Caco-2 (cell line): ENCODE measurements around the gene RELB. TPM values are rescaled to one million over a fixed set of nuclear protein-coding genes. Genes with fewer than 3 reads are reported as not detected.

ENCODE experiments used
- BruUV-seq: library from RNA; stranded (reverse); fragments of 400-500 nt; replicated peaks from 2 replicates; lab custom pipeline; 2021; lab: Mats Ljungman, UMichigan
- CTCF ChIA-PET: fragments of 300-600 bp; sonication (Branson Sonifier 250); formaldehyde crosslinking; loops from one replicate; lab custom pipeline; 2022; ENCODE audit warnings: antibody characterized with exemption; lab: Charles Lee
- POLR2A ChIA-PET: fragments of 300-600 bp; sonication (Branson Sonifier 250); formaldehyde crosslinking; loops from one replicate; lab custom pipeline; 2022; ENCODE audit warnings: antibody characterized with exemption; lab: Charles Lee
- DNase-seq, 2 experiments: peaks; one replicate each; pipeline versions ENCODE4 v3.0.0 to v3.0.0-alpha.2; 2020 to 2022
- H3K27me3 ChIP-seq: replicated peaks from 2 replicates; pipeline ENCODE4 v1.6.0; 2011; ENCODE audit warnings: low read length; ENCODE audit not compliant: control insufficient read depth, insufficient read depth
- H3K36me3 ChIP-seq: 2 replicates; pipeline ENCODE4 v1.5.1; 2011; ENCODE audit warnings: low read length; ENCODE audit not compliant: control insufficient read depth, insufficient read depth
- H3K4me1 ChIP-seq: fragments of 250-450 bp; sonication (Bioruptor Pico); 2 replicates; pipeline ENCODE4 v1.5.1; 2020; ENCODE audit warnings: mild to moderate bottlenecking
- H3K4me3 ChIP-seq: 2 replicates; pipeline ENCODE4 v1.5.1; 2011; ENCODE audit warnings: low read depth, mild to moderate bottlenecking, control low read depth, low read length
- H3K9me3 ChIP-seq: fragments of 250-450 bp; sonication (Bioruptor Pico); 2 replicates; pipeline ENCODE4 v1.5.1; 2020; ENCODE audit warnings: mild to moderate bottlenecking, moderate library complexity
- H3K27ac Mint-ChIP-seq: one replicate; pipeline ENCODE4 v1.8.0; 2022; ENCODE audit warnings: mixed read lengths; ENCODE audit not compliant: unreplicated experiment
- H3K27me3 Mint-ChIP-seq: one replicate; pipeline ENCODE4 v1.8.0; 2022; ENCODE audit warnings: mixed read lengths; ENCODE audit not compliant: insufficient read depth, unreplicated experiment
- H3K36me3 Mint-ChIP-seq: one replicate; pipeline ENCODE4 v1.8.0; 2022; ENCODE audit warnings: mild to moderate bottlenecking, mixed read lengths; ENCODE audit not compliant: insufficient read depth, unreplicated experiment
- H3K4me1 Mint-ChIP-seq: one replicate; pipeline ENCODE4 v1.8.0; 2022; ENCODE audit warnings: low read depth, mixed read lengths; ENCODE audit not compliant: unreplicated experiment
- H3K4me3 Mint-ChIP-seq: one replicate; pipeline ENCODE4 v1.8.0; 2022; ENCODE audit warnings: mild to moderate bottlenecking, moderate library complexity, mixed read lengths; ENCODE audit not compliant: unreplicated experiment
- H3K9me3 Mint-ChIP-seq: one replicate; pipeline ENCODE4 v1.8.0; 2022; ENCODE audit warnings: mixed read lengths; ENCODE audit not compliant: unreplicated experiment
- CTCF ChIP-seq, 2 experiments: fragments of 200-600 bp in 1 of 2; IDR thresholded peaks; 1 replicate in 1 of 2; 2 replicates in 1 of 2; pipeline versions ENCODE4 v1.5.1 to v1.8.0; 2011 to 2022; ENCODE audit warnings: antibody characterized with exemption in 1 of 2, control low read depth in 1 of 2, inconsistent platforms in 1 of 2, low read depth in 1 of 2, low read length in 1 of 2, mild to moderate bottlenecking in 1 of 2, moderate library complexity in 1 of 2; ENCODE audit not compliant: insufficient read depth in 1 of 2, severe bottlenecking in 1 of 2, unreplicated experiment in 1 of 2
- intact Hi-C: fragments of 100-400 bp; cut with micrococcal nuclease; formaldehyde crosslinking; loops from one replicate; pipeline ENCODE4 v1.10.0; 2022; ENCODE audit not compliant: unreplicated experiment
- total RNA-seq: library from RNA; stranded (reverse); gene quantifications from 2 replicates; pipeline ENCODE4 v1.2.3, GENCODE V29; 2022

RELB gene
- total RNA-seq, 1 experiment from 2014 or later: 6.3 TPM

- POLR2A ChIA-PET: interaction anchor here (1.3 kb wide), 1 partner anchor 32 kb away, joined by 5 read pairs; no protein-coding TSS in a partner anchor
- peak; percentile 90 to 95 for TF ChIP-seq CTCF (IDR thresholded peaks at IDR 0.05; ENCODE audit: insufficient read depth in 1 of 2, low read depth in 1 of 2, low read length in 1 of 2, severe bottlenecking in 1 of 2, unreplicated experiment in 1 of 2)
- H3K4me1 Mint-ChIP-seq: peaks cover 8% of the 10 kb centered on the region
- peaks cover 82% of the 10 kb centered on the region for H3K36me3 Mint-ChIP-seq
- DNase-seq: peak; percentile 82 to 89
- no peaks in the 10 kb centered on the region for H3K27me3 ChIP-seq
- intact Hi-C loops: loop anchor here (1.0 to 2.0 kb wide), 4 partner anchors 15 to 104 kb away; partner anchors contain the start of gene CLPTM1
- peaks cover 13% of the 10 kb centered on the region for H3K36me3 ChIP-seq
- no peaks in the 10 kb centered on the region for H3K4me1 ChIP-seq
- CTCF ChIA-PET: interaction anchor here (0.5 to 1.9 kb wide), 24 partner anchors 8 to 336 kb away, joined by 3 to 26 read pairs (median 3); partner anchors contain the start of genes BLOC1S3, CLASRP and TRAPPC6A
- H3K4me3 ChIP-seq: no peak overlapping the region
- no peak overlapping the region for H3K4me3 Mint-ChIP-seq
- H3K9me3 Mint-ChIP-seq: no peaks in the 10 kb centered on the region
- no peaks in the 10 kb centered on the region for H3K27me3 Mint-ChIP-seq
- BruUV-seq: no TSS peak
- H3K27ac Mint-ChIP-seq: no peak overlapping the region
- no peaks in the 10 kb centered on the region for H3K9me3 ChIP-seq
Measured at GRCh38 chr19:45059258-45059965, 58.1 kb downstream of the RELB start.

GRCh38 chr19:45061965-45062364, 60.7 kb downstream of the RELB start:
- Mint-ChIP-seq H3K36me3 (peaks cover 82% of the 10 kb centered on the region), H3K9me3 (no peaks in the 10 kb centered on the region), H3K4me1 (peaks cover 8% of the 10 kb centered on the region), H3K4me3 (no peak overlapping the region), H3K27me3 (no peaks in the 10 kb centered on the region), H3K27ac (no peak overlapping the region)
- H3K9me3 ChIP-seq: no peaks in the 10 kb centered on the region
- H3K4me3 ChIP-seq: no peak overlapping the region
- H3K27me3 ChIP-seq: no peaks in the 10 kb centered on the region
- ChIA-PET CTCF (no interaction called here), POLR2A (no interaction called here)
- no peaks in the 10 kb centered on the region for H3K4me1 ChIP-seq
- intact Hi-C loops: no loop called here
- DNase-seq: no peak
- H3K36me3 ChIP-seq: peaks cover 11% of the 10 kb centered on the region
- TF ChIP-seq CTCF (IDR thresholded peaks at IDR 0.05; ENCODE audit: insufficient read depth in 1 of 2, low read depth in 1 of 2, low read length in 1 of 2, severe bottlenecking in 1 of 2, unreplicated experiment in 1 of 2): no peak
- BruUV-seq: no TSS peak

- DNase-seq: no peak
- Histone ChIP-seq H3K4me1 (no peaks in the 10 kb centered on the region), H3K27me3 (no peaks in the 10 kb centered on the region), H3K4me3 (no peak overlapping the region), H3K36me3 (peaks cover 12% of the 10 kb centered on the region), H3K9me3 (no peaks in the 10 kb centered on the region)
- CTCF ChIA-PET: interaction anchor here (1.0 kb wide), 1 partner anchor 47 kb away, joined by 3 read pairs; no protein-coding TSS in a partner anchor
- Mint-ChIP-seq H3K27me3 (no peaks in the 10 kb centered on the region), H3K4me1 (peaks cover 8% of the 10 kb centered on the region), H3K4me3 (no peak overlapping the region), H3K36me3 (peaks cover 84% of the 10 kb centered on the region), H3K27ac (no peak overlapping the region), H3K9me3 (no peaks in the 10 kb centered on the region)
- TF ChIP-seq CTCF (IDR thresholded peaks at IDR 0.05; ENCODE audit: insufficient read depth in 1 of 2, low read depth in 1 of 2, low read length in 1 of 2, severe bottlenecking in 1 of 2, unreplicated experiment in 1 of 2): no peak
- intact Hi-C loops: no loop called here
- BruUV-seq: no TSS peak
- POLR2A ChIA-PET: interaction anchor here (0.6 kb wide), 1 partner anchor 363 kb away, joined by 6 read pairs; no protein-coding TSS in a partner anchor
Measured at GRCh38 chr19:45063851-45064801, 62.9 kb downstream of the RELB start.
